ENCODE measurements around the gene ATP2B3. TPM values are rescaled to one million over a fixed set of nuclear protein-coding genes. Genes with fewer than 3 reads are reported as not detected.

Gene ATP2B3
- total and polyA plus RNA-seq, 9 of the 15 experiments (the other 6 are each of a cell fraction or from before 2014, with no cell fraction given) = 0.04 TPM; not detected in 8

DNA sequence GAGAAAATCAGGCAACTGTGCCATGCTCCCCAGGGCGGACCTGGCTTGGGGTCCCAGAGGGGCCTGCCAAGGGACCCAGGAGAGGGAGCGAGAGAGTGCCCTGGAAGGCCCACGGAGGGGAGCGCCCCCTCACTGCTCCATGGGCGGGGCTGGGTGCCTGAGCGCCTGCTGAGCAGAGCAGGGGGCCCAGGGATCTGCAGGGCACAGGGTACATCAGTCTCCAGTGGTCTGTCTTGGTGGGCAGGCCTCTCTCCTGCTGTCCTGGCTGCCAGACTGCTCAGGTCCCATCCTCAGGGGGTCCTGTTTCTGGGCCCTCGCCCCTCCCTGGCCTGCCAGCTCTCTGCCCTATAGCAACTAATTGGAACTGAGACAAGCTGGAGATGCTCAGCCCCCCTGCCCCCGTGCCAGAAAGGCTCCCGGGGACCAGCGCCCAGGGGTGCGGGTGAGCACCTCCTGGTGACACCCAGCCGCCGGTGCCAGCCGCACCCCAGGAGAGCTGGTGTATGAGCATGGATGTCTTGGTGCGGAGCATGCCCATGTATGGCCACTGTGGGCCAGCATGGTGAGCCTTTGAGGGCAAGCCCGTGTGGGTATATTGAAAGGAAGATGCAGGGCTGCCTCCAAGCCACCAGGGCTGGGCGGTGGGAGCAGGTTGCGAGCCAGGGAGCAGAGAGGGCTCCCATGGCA lies 21.4 kb upstream of the ATP2B3 start (continued):
- TF ChIP-seq, protein P1, sequence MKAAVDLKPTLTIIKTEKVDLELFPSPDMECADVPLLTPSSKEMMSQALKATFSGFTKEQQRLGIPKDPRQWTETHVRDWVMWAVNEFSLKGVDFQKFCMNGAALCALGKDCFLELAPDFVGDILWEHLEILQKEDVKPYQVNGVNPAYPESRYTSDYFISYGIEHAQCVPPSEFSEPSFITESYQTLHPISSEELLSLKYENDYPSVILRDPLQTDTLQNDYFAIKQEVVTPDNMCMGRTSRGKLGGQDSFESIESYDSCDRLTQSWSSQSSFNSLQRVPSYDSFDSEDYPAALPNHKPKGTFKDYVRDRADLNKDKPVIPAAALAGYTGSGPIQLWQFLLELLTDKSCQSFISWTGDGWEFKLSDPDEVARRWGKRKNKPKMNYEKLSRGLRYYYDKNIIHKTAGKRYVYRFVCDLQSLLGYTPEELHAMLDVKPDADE (conservative IDR thresholded peaks at IDR 0.05; ENCODE audit: control insufficient read depth, low read depth, low read length) = no peak
- TF ChIP-seq, protein P2, sequence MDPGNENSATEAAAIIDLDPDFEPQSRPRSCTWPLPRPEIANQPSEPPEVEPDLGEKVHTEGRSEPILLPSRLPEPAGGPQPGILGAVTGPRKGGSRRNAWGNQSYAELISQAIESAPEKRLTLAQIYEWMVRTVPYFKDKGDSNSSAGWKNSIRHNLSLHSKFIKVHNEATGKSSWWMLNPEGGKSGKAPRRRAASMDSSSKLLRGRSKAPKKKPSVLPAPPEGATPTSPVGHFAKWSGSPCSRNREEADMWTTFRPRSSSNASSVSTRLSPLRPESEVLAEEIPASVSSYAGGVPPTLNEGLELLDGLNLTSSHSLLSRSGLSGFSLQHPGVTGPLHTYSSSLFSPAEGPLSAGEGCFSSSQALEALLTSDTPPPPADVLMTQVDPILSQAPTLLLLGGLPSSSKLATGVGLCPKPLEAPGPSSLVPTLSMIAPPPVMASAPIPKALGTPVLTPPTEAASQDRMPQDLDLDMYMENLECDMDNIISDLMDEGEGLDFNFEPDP (CRISPR knock-in tag; IDR thresholded peaks at IDR 0.05) = no peak

DNA sequence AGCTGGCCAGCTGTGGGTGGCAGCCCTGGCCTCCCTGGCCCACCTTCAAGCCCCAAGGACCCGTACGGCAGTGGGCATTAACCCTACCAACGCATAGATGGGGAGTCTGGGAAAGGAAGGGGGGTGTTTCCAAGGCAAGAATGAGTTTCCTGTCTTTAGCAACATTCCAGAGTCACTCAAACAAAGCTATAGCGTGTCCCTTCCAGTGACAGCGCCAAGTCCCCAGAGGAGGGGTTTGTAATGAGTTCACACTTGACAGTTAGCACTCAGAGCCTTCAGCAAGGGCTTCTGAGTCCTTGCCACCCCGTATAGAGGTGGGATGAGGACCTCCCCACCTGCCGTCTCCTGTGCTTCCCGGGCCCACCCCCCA lies 20.9 kb upstream of the ATP2B3 start:
- WGBS (ENCODE audit: insufficient coverage, low coverage, missing lambda C conversion rate) = 10% methylated on average over 5 of the region's 8 CpGs
- no peak overlapping the region for H3K9ac ChIP-seq (ENCODE audit: insufficient read depth in 1 of 2, low read depth in 2 of 2, low read length in 2 of 2)
- ChIA-PET POLR2A (no interaction called here), CTCF (ENCODE audit: low intra/inter-chr PET ratio) (no interaction called here)
- H3K9me1 ChIP-seq (ENCODE audit: control insufficient read depth, insufficient read depth, low read length) = no peaks in the 10 kb centered on the region
- in situ Hi-C loops (cut with MboI) = loop anchor here (5.0 kb wide), 1 partner anchor 321 kb away; no protein-coding TSS in a partner anchor
- H3K79me2 ChIP-seq (ENCODE audit: control insufficient read depth, insufficient read depth, low read length) = no peaks in the 10 kb centered on the region
- intact Hi-C loops (cut with micrococcal nuclease) = no loop called here
- no peaks in the 10 kb centered on the region for H4K20me1 ChIP-seq (replicated peaks; ENCODE audit: control insufficient read depth, insufficient read depth, low read length)
- DNase-seq (ENCODE audit: extremely low read depth in 1 of 4, low spot score in 3 of 4) (no peak), ATAC-seq (no peak), FAIRE-seq (no peak)
- H3K4me3 ChIP-seq = no peak overlapping the region
- H2AFZ ChIP-seq (ENCODE audit: low read depth, low read length) = no peak overlapping the region
- BruUV-seq (replicated peaks) = no TSS peak
- H3K36me3 ChIP-seq (ENCODE audit: control insufficient read depth, insufficient read depth, low read length) = no peaks in the 10 kb centered on the region
- no peak overlapping the region for H3K27ac ChIP-seq (ENCODE audit: extremely low read depth, low read depth, low read length)
- no peaks in the 10 kb centered on the region for H3K9me3 ChIP-seq (replicated peaks; ENCODE audit: control insufficient read depth, insufficient read depth, low read depth, low read length)
- peaks cover 2 to 53% of the 10 kb centered on the region in 2 experiments; a peak in 4 of 5 replicates for H3K27me3 ChIP-seq (ENCODE audit: control insufficient read depth in 2 of 2, insufficient read depth in 2 of 2, low read length in 2 of 2)
- H3K4me1 ChIP-seq (replicated peaks in 1 of 2; ENCODE audit: control insufficient read depth in 2 of 2, insufficient read depth in 2 of 2, low read length in 2 of 2) = peaks cover 0 to 23% of the 10 kb centered on the region in 2 experiments; a peak in 2 of 5 replicates
- H3K4me2 ChIP-seq (ENCODE audit: insufficient read depth, low read length) = no peak overlapping the region
- TF ChIP-seq TCF7 (IDR thresholded peaks at IDR 0.05; ENCODE audit: borderline replicate concordance) (no peak), PHF21A (IDR thresholded peaks at IDR 0.05; ENCODE audit: borderline replicate concordance, low read depth) (no peak), THRAP3 (IDR thresholded peaks at IDR 0.05; ENCODE audit: borderline replicate concordance) (no peak), FOXJ2 (tag; IDR thresholded peaks at IDR 0.05) (no peak), ZNF354B (CRISPR knock-in tag; IDR thresholded peaks at IDR 0.05) (no peak), ZNF444 (CRISPR knock-in tag; IDR thresholded peaks at IDR 0.05) (no peak), PTBP1 (IDR thresholded peaks at IDR 0.05; ENCODE audit: low read depth, low read length) (no peak), HCFC1 (IDR thresholded peaks at IDR 0.05; ENCODE audit: low read depth, low read length) (no peak)
- TF ChIP-seq, protein P3, sequence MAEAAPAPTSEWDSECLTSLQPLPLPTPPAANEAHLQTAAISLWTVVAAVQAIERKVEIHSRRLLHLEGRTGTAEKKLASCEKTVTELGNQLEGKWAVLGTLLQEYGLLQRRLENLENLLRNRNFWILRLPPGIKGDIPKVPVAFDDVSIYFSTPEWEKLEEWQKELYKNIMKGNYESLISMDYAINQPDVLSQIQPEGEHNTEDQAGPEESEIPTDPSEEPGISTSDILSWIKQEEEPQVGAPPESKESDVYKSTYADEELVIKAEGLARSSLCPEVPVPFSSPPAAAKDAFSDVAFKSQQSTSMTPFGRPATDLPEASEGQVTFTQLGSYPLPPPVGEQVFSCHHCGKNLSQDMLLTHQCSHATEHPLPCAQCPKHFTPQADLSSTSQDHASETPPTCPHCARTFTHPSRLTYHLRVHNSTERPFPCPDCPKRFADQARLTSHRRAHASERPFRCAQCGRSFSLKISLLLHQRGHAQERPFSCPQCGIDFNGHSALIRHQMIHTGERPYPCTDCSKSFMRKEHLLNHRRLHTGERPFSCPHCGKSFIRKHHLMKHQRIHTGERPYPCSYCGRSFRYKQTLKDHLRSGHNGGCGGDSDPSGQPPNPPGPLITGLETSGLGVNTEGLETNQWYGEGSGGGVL (CRISPR knock-in tag; IDR thresholded peaks at IDR 0.05) = no peak
- TF ChIP-seq, protein P4, sequence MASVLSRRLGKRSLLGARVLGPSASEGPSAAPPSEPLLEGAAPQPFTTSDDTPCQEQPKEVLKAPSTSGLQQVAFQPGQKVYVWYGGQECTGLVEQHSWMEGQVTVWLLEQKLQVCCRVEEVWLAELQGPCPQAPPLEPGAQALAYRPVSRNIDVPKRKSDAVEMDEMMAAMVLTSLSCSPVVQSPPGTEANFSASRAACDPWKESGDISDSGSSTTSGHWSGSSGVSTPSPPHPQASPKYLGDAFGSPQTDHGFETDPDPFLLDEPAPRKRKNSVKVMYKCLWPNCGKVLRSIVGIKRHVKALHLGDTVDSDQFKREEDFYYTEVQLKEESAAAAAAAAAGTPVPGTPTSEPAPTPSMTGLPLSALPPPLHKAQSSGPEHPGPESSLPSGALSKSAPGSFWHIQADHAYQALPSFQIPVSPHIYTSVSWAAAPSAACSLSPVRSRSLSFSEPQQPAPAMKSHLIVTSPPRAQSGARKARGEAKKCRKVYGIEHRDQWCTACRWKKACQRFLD (CRISPR knock-in tag; IDR thresholded peaks at IDR 0.05) = no peak
- TF ChIP-seq, protein P5, sequence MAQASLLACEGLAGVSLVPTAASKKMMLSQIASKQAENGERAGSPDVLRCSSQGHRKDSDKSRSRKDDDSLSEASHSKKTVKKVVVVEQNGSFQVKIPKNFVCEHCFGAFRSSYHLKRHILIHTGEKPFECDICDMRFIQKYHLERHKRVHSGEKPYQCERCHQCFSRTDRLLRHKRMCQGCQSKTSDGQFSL (CRISPR knock-in tag; IDR thresholded peaks at IDR 0.05) = no peak
- TF ChIP-seq, protein P5 (tag; IDR thresholded peaks at IDR 0.05) = no peak

All from K562 (cell line).